Right lobe of liver (tissue), 4 donors: ENCODE measurements around the gene PLA2G5.

ENCODE experiments used
- POLR2A ChIP-seq: fragments of 450-650 bp; IDR thresholded peaks from one replicate; pipeline ENCODE4 v1.6.1; 2017; ENCODE audit warnings: antibody characterized with exemption, mild to moderate bottlenecking
- TF ChIP-seq, protein P1 (sequence below), 4 donors: fragments of 200-600 bp in 3 of 4; fragments of 450-650 bp in 1 of 4; IDR thresholded peaks; one replicate each; pipeline versions ENCODE4 v1.5.1 to v1.8.0; 2016 to 2022; ENCODE audit warnings: antibody characterized with exemption in 4 of 4, mild to moderate bottlenecking in 2 of 4
- donor health status: DM: no; HTN: no; CAD: no.
- donor health status: DM: no; HTN: no; CAD: no.
- donor health status: DM: no; HTN: yes; CAD: no.

DNA sequence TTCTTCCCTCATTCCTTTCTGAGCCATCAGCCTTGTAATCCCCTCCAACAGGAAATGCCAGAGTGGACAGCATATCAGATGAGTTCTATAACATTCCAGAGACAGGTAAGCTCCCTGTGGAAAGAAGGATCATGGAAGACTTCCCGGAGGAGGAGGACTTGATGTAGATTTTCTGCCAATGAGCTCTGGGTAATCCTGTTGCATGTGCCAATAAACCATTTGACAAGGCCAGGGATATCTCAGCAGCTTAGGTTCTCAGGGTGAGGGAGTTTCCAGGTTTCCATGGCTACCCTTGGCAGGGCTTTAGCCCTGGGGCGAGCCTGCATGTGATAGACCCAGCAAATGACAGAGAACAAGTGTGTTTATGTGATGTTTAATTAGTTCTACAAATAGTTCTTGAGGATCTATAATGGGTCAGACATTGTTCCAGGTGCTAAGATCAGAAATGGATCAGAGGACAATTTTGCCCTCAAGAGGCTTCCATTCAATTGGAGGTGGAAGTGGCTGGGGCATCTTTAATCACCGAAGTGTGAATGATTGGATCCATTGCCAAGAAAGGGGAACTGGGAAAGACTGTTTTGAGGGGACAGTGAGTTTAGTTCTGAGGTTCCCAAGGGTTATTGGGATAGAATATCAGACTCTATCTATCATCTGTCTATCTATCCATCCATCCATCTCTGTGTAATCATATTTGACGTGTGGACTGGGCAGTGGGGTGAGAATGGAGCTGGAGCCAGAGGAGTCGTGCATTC, 6.9 kb downstream of the PLA2G5 start:
- TF ChIP-seq, protein P1, sequence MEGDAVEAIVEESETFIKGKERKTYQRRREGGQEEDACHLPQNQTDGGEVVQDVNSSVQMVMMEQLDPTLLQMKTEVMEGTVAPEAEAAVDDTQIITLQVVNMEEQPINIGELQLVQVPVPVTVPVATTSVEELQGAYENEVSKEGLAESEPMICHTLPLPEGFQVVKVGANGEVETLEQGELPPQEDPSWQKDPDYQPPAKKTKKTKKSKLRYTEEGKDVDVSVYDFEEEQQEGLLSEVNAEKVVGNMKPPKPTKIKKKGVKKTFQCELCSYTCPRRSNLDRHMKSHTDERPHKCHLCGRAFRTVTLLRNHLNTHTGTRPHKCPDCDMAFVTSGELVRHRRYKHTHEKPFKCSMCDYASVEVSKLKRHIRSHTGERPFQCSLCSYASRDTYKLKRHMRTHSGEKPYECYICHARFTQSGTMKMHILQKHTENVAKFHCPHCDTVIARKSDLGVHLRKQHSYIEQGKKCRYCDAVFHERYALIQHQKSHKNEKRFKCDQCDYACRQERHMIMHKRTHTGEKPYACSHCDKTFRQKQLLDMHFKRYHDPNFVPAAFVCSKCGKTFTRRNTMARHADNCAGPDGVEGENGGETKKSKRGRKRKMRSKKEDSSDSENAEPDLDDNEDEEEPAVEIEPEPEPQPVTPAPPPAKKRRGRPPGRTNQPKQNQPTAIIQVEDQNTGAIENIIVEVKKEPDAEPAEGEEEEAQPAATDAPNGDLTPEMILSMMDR (IDR thresholded peaks at IDR 0.05), result no peak
- no peak for TF ChIP-seq POLR2A
